Measurements from ENCODE around the gene HS3ST3A1. TPM values are rescaled to one million over a fixed set of nuclear protein-coding genes. Genes with fewer than 3 reads are reported as not detected.

Gene HS3ST3A1
- total and polyA plus RNA-seq, 5 donors from 2014 or later, result 1.8 to 8.3 (median 7.4) TPM

DNA sequence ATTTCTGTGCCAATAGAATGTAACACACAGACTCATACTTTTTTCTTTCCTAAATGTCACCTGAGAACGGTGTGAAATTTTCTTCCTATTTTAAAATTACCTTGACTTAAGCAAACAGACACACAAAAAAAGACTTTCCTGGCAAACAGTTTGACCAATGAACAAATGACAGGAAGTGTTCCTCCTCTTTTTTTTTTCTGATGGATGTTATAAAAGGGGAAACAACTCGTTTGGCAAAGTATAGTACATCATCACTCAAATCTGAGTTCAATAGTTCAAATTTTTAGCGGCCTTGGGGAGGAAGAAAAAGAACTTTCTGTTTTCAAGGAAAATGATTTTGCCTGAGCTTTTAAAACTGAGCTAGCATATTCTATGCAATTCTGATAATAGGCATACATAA lies 19.8 kb downstream of the HS3ST3A1 start:
- no peak overlapping the region for H3K27ac Mint-ChIP-seq
- peaks cover 0 to 1% (median 0%) of the 10 kb centered on the region in 7 donors for H3K9me3 Mint-ChIP-seq
- H3K36me3 ChIP-seq (ENCODE audit: control insufficient read depth, insufficient read depth, low read length), result no peaks in the 10 kb centered on the region
- peaks cover 24% of the 10 kb centered on the region for H3K27me3 Mint-ChIP-seq
- H3K4me3 Mint-ChIP-seq, result no peak overlapping the region
- H3K4me3 ChIP-seq (ENCODE audit: low read depth, low read length), result no peak overlapping the region
- no peaks in the 10 kb centered on the region for H3K36me3 Mint-ChIP-seq
- no peaks in the 10 kb centered on the region for H3K27me3 ChIP-seq (ENCODE audit: control insufficient read depth, insufficient read depth, low read length)
- no peaks in the 10 kb centered on the region for H3K4me1 Mint-ChIP-seq
- H3K9me3 ChIP-seq (ENCODE audit: control insufficient read depth in 2 of 2, low read length in 2 of 2), result no peaks in the 10 kb centered on the region
- no peak for ATAC-seq (ENCODE audit: low read depth in 2 of 2)
- no peak for DNase-seq
- no peaks in the 10 kb centered on the region for H3K4me1 ChIP-seq (ENCODE audit: control insufficient read depth, insufficient read depth, low read length, poor library complexity, severe bottlenecking)
- H3K27ac ChIP-seq (ENCODE audit: insufficient read depth, low read length, poor library complexity, severe bottlenecking), result no peak overlapping the region

DNA sequence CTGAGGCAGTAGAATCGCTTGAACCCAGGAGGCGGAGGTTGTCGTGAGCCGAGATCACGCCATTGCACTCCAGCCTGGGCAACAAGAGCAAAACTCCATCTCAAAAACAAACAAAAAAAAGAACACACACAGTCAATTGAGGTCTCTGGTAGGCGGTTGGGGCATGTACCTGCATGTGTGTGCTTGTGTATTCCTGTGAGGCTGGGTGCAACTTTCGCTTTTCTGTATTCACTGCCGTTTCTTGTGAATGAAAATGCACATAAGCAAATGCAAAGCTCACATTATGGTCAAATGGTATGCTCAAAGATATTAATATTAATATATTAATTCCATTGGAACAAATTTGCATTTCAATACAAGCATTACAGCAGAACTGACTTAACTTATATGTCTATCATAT lies 20.9 kb downstream of the HS3ST3A1 start:
- peaks cover 0 to 1% (median 0%) of the 10 kb centered on the region in 7 donors for H3K9me3 Mint-ChIP-seq
- no peaks in the 10 kb centered on the region for H3K4me1 ChIP-seq (ENCODE audit: control insufficient read depth, insufficient read depth, low read length, poor library complexity, severe bottlenecking)
- H3K36me3 ChIP-seq (ENCODE audit: control insufficient read depth, insufficient read depth, low read length), result no peaks in the 10 kb centered on the region
- H3K9me3 ChIP-seq (ENCODE audit: control insufficient read depth in 2 of 2, low read length in 2 of 2), result no peaks in the 10 kb centered on the region
- no peaks in the 10 kb centered on the region for H3K4me1 Mint-ChIP-seq
- no peak for ATAC-seq (ENCODE audit: low read depth in 2 of 2)
- no peak overlapping the region for H3K27ac ChIP-seq (ENCODE audit: insufficient read depth, low read length, poor library complexity, severe bottlenecking)
- no peak overlapping the region for H3K4me3 Mint-ChIP-seq
- DNase-seq, result no peak
- peaks cover 34% of the 10 kb centered on the region for H3K27me3 Mint-ChIP-seq
- H3K27ac Mint-ChIP-seq, result no peak overlapping the region
- H3K4me3 ChIP-seq (ENCODE audit: low read depth, low read length), result no peak overlapping the region
- H3K27me3 ChIP-seq (ENCODE audit: control insufficient read depth, insufficient read depth, low read length), result no peaks in the 10 kb centered on the region
- no peaks in the 10 kb centered on the region for H3K36me3 Mint-ChIP-seq

DNA sequence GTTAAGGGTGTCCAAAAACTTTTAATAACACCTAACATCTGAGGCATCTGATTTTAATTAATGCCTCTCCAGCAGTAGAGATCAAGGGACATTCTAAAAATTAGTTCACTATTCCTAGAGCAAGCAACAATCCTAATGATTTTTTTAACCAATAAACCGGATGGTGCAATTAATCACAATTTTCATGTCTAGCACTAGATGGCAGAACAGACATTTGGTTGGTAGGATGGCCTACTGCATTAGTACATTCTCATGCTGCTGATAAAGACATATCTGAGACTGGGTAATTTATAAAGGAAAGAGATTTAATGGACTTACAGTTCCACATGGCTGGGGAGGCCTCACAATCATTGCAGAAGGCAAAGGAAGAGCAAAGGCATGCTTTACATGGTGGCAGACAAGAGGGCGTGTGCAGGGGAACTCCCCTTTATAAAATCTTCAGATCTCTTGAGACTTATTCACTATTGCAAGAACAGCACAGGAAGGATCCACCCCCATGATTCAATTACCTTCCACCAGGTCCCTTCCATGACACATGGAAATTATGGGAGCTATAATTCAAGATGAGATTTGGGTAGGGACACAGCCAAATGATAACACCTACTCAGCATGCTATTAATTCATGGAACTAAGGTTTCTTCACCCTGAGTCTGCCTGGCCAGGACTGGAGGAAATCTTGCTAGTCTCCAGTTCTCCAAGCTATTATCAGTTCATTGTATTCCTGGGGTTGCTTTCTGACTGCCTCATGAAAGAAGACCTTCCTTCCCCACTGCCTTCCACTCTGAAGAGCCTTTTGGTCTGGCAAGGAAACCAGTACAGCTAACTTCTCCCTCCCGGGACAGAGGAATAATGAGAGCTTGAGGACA lies 24.8 kb downstream of the HS3ST3A1 start:
- Histone ChIP-seq H3K27ac (ENCODE audit: insufficient read depth, low read length, poor library complexity, severe bottlenecking) (no peak overlapping the region), H3K4me3 (ENCODE audit: low read depth, low read length) (no peak overlapping the region), H3K4me1 (ENCODE audit: control insufficient read depth, insufficient read depth, low read length, poor library complexity, severe bottlenecking) (no peaks in the 10 kb centered on the region), H3K36me3 (ENCODE audit: control insufficient read depth, insufficient read depth, low read length) (no peaks in the 10 kb centered on the region), H3K9me3 (ENCODE audit: control insufficient read depth in 2 of 2, low read length in 2 of 2) (no peaks in the 10 kb centered on the region), H3K27me3 (ENCODE audit: control insufficient read depth, insufficient read depth, low read length) (peaks cover 3% of the 10 kb centered on the region)
- Mint-ChIP-seq H3K4me3 (no peak overlapping the region), H3K27ac (no peak overlapping the region), H3K36me3 (no peaks in the 10 kb centered on the region), H3K9me3 (peaks cover 0 to 2% (median 0%) of the 10 kb centered on the region in 7 donors), H3K4me1 (no peaks in the 10 kb centered on the region), H3K27me3 (peaks cover 26% of the 10 kb centered on the region)
- ATAC-seq (ENCODE audit: low read depth in 2 of 2), result no peak
- no peak for DNase-seq

DNA sequence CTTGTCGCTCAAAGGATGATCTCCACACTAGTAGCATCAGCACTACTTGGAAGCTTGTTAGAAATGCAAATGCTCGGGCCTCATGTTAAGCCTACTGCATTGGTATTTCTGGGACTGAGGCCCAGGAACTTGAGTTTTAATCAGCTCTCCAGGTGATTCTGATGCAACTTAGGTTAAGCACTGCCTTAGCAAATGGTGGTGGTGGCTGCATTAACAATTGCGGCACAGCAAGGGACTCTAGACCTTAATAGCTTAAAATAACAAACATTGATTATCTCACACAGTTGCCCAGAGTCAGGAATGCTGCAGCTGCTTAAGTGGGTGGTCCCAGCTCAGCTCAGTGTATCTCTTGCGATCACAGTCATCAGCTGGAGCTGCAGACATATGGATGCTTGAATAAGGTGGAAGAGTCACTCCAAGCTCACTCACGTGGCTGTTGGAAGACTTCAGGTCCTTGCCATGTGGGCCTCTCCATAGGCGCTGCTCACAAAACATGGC lies 25.8 kb downstream of the HS3ST3A1 start:
- H3K27ac ChIP-seq (ENCODE audit: insufficient read depth, low read length, poor library complexity, severe bottlenecking), result no peak overlapping the region
- H3K4me1 ChIP-seq (ENCODE audit: control insufficient read depth, insufficient read depth, low read length, poor library complexity, severe bottlenecking), result no peaks in the 10 kb centered on the region
- H3K36me3 ChIP-seq (ENCODE audit: control insufficient read depth, insufficient read depth, low read length), result no peaks in the 10 kb centered on the region
- no peak for ATAC-seq (ENCODE audit: low read depth in 2 of 2)
- no peak overlapping the region for H3K4me3 Mint-ChIP-seq
- no peaks in the 10 kb centered on the region for H3K36me3 Mint-ChIP-seq
- no peaks in the 10 kb centered on the region for H3K4me1 Mint-ChIP-seq
- H3K9me3 Mint-ChIP-seq, result peaks cover 0 to 2% (median 0%) of the 10 kb centered on the region in 7 donors
- no peaks in the 10 kb centered on the region for H3K9me3 ChIP-seq (ENCODE audit: control insufficient read depth in 2 of 2, low read length in 2 of 2)
- H3K27ac Mint-ChIP-seq, result no peak overlapping the region
- no peak overlapping the region for H3K4me3 ChIP-seq (ENCODE audit: low read depth, low read length)
- no peak for DNase-seq
- H3K27me3 ChIP-seq (ENCODE audit: control insufficient read depth, insufficient read depth, low read length), result peaks cover 3% of the 10 kb centered on the region
- H3K27me3 Mint-ChIP-seq, result peaks cover 26% of the 10 kb centered on the region

DNA sequence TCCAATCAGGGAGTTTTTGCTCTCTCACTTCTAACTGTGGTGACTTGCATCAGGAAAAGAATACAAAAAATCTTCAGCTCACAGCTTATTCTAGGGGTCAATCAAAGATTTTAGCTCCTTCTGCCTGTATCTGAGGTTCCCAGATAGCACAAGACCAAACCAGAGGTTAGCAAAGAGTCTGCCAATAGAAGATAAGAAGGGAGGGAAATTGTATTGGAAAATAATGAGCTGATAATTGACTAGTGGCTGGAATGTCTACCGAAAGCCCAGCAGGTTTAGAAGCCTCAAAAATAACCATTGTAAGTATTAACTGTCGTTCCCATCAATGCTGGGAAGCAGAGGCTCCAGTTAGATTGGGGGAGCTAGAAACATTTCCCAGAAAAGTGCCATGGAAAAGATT lies 26.3 kb downstream of the HS3ST3A1 start:
- Mint-ChIP-seq H3K4me3 (no peak overlapping the region), H3K4me1 (no peaks in the 10 kb centered on the region), H3K36me3 (no peaks in the 10 kb centered on the region), H3K27ac (no peak overlapping the region), H3K27me3 (peaks cover 26% of the 10 kb centered on the region), H3K9me3 (peaks cover 0 to 2% (median 0%) of the 10 kb centered on the region in 7 donors)
- H3K36me3 ChIP-seq (ENCODE audit: control insufficient read depth, insufficient read depth, low read length), result no peaks in the 10 kb centered on the region
- H3K4me1 ChIP-seq (ENCODE audit: control insufficient read depth, insufficient read depth, low read length, poor library complexity, severe bottlenecking), result no peaks in the 10 kb centered on the region
- no peak overlapping the region for H3K4me3 ChIP-seq (ENCODE audit: low read depth, low read length)
- H3K27ac ChIP-seq (ENCODE audit: insufficient read depth, low read length, poor library complexity, severe bottlenecking), result no peak overlapping the region
- H3K27me3 ChIP-seq (ENCODE audit: control insufficient read depth, insufficient read depth, low read length), result peaks cover 3% of the 10 kb centered on the region
- ATAC-seq (ENCODE audit: low read depth in 2 of 2), result no peak
- H3K9me3 ChIP-seq (ENCODE audit: control insufficient read depth in 2 of 2, low read length in 2 of 2), result no peaks in the 10 kb centered on the region
- DNase-seq, result no peak

DNA sequence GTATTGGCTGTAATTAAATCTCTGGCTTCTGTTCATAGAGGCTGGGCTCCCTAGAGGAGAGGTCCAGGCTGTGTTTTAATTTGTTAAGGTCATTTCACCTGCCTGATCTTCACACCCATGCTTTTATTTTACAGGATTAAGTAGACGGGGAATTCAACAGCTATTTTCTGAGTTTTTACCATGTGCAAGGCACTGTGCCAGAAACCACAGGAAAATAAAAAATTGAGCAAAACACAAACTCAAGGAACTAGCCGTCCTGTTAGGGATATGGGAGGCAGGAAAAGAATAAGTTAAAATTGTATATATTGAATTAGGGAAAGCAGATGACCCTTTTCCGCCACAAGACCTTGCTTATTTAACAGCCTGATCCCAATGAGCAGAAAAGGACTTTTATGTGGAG lies 29.1 kb downstream of the HS3ST3A1 start:
- peaks cover 27% of the 10 kb centered on the region for H3K27me3 Mint-ChIP-seq
- H3K27me3 ChIP-seq (ENCODE audit: control insufficient read depth, insufficient read depth, low read length), result peaks cover 3% of the 10 kb centered on the region
- no peak for ATAC-seq (ENCODE audit: low read depth in 2 of 2)
- H3K36me3 ChIP-seq (ENCODE audit: control insufficient read depth, insufficient read depth, low read length), result no peaks in the 10 kb centered on the region
- no peaks in the 10 kb centered on the region for H3K4me1 Mint-ChIP-seq
- H3K27ac ChIP-seq (ENCODE audit: insufficient read depth, low read length, poor library complexity, severe bottlenecking), result no peak overlapping the region
- no peaks in the 10 kb centered on the region for H3K36me3 Mint-ChIP-seq
- no peak for DNase-seq
- H3K4me3 Mint-ChIP-seq, result no peak overlapping the region
- no peaks in the 10 kb centered on the region for H3K9me3 ChIP-seq (ENCODE audit: control insufficient read depth in 2 of 2, low read length in 2 of 2)
- H3K4me3 ChIP-seq (ENCODE audit: low read depth, low read length), result no peak overlapping the region
- H3K9me3 Mint-ChIP-seq, result peaks cover 0 to 2% (median 0%) of the 10 kb centered on the region in 7 donors
- H3K27ac Mint-ChIP-seq, result no peak overlapping the region
- no peaks in the 10 kb centered on the region for H3K4me1 ChIP-seq (ENCODE audit: control insufficient read depth, insufficient read depth, low read length, poor library complexity, severe bottlenecking)

DNA sequence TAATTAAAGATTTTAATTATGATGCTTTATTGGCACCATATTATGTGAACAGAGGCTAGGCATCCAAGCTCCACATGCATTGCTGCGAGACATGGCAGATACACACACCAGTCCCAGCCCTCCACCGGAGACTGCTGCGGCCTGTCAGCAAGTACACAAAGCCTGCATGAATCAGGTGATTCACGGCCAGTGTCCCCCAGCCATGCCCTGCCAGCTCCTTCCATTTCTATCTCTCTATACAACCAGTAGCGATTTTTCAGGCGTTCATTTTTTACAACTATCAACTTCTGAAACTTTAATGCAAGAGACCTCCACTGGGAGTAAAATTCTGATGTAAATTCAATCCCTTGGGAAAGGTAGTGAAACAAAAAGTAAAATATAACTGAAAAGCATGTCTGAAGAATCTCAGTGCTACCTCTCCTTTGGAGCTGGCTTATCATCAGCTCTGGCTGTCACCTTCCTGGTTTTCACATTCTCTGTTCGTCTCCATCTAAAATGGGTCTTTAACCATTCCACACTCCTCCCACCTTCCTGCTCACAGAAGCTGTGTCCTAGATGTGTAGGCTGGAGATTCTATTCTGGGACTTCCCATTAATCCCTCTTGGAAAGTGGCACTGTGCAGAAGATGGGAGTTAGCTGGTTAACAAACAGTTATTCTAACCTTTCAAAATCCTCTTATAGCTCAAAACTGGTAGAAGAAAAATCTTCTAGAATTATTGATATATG lies 32.2 kb downstream of the HS3ST3A1 start:
- no peaks in the 10 kb centered on the region for H3K4me1 ChIP-seq (ENCODE audit: control insufficient read depth, insufficient read depth, low read length, poor library complexity, severe bottlenecking)
- peaks cover 0 to 2% (median 0%) of the 10 kb centered on the region in 4 donors for H3K4me1 Mint-ChIP-seq
- no peaks in the 10 kb centered on the region for H3K36me3 Mint-ChIP-seq
- peaks cover 10% of the 10 kb centered on the region for H3K27me3 Mint-ChIP-seq
- no peak for DNase-seq
- H3K36me3 ChIP-seq (ENCODE audit: control insufficient read depth, insufficient read depth, low read length), result no peaks in the 10 kb centered on the region
- no peak overlapping the region for H3K4me3 Mint-ChIP-seq
- H3K9me3 ChIP-seq (ENCODE audit: control insufficient read depth in 2 of 2, low read length in 2 of 2), result no peaks in the 10 kb centered on the region
- H3K27me3 ChIP-seq (ENCODE audit: control insufficient read depth, insufficient read depth, low read length), result peaks cover 3% of the 10 kb centered on the region
- no peak for ATAC-seq (ENCODE audit: low read depth in 2 of 2)
- H3K4me3 ChIP-seq (ENCODE audit: low read depth, low read length), result no peak overlapping the region
- H3K27ac ChIP-seq (ENCODE audit: insufficient read depth, low read length, poor library complexity, severe bottlenecking), result no peak overlapping the region
- no peak overlapping the region for H3K27ac Mint-ChIP-seq
- H3K9me3 Mint-ChIP-seq, result peaks cover 0 to 5% (median 0%) of the 10 kb centered on the region in 7 donors
